Stimulated activated CD4-positive, alpha-beta T cell treated with anti-CD3 and anti-CD28 coated beads, Interleukin-1b, Interleukin-23, amount 100 ng/mL, for 1 hour (primary cell): ENCODE measurements around the gene LRRC74B.
"Not testable (repeated sequence)": the region's sequence is repeated elsewhere in the genome, so short reads cannot be mapped to it uniquely, and the experiment has no call there.

Experiments used
- DNase-seq, 2 donors: peaks; one replicate each; pipeline ENCODE4 v3.0.0-alpha.2; 2020; ENCODE audit warnings: low read depth in 2 of 2

Gene LRRC74B

DNA sequence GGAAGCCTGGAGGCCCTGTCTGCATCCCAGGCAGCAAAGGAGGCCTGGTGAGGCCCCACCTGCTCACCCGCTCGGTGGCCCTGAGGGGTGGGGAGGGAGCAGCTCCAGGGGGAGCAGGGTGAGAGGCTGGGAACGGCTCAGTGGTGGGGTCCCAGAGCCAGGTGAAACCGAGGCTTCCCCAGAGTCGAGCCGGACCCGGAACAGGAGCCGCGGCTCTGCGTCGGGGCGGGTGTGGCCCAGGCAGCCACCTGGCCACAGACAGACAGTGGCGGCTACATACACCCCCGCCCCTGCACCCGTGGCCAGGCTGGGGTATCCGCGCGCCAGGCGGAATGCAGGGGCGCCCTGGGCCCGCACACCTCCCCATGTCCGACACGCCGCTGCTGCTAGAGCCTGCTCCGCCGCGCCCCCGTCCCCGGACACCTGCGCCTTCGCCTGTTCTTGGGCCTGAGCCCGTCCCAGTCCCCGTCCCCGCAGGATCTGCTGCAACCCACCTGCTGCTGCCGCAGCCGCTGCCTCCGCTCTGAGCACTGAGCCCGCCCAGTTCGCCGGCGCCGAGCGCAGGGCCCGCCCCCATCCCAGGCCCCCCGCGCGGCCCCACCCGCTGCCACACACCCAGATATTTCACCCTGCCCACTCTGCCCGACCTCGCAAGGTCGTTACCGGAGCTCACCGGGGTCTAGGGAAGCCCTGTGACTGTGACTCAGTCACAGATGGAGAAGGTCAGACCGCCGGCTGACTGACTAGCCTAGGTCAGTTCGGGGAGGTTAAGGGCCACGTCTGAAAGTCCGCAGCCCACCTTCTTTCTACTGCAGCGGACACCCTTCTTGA, 13.5 kb upstream of the LRRC74B start, which contains the start of gene SLC7A4:
Gene SLC7A4, minus strand, starts transcription at position 525 of the 831 bp plus-strand sequence. CDS start 749 bp downstream, outside the sequence.
- no peak for DNase-seq

- no peak for DNase-seq
These were observed 12.7 kb upstream of the LRRC74B start for GRCh38 chr22:21032868-21033688.

- DNase-seq, result no peak
These were observed 11.9 kb upstream of the LRRC74B start for GRCh38 chr22:21033895-21034294.

DNA sequence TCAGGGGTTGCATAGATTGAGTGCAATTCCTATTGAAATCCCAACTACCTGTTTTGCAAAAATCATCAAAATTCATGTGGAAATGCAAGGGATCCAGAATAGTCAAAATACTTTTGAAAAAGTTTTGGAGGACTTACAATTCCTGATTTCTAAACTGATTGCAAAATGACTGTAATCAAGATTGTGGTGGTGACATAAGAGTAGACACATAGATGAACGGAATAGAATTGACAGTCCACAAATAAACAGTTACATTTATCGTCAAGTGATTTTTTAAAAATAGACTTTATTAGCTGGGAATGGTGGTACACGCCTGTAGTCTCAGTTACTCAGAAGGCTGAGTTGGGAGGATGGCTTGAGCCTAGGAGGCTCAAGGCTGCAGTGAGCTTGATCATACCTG, 10.8 kb upstream of the LRRC74B start:
- DNase-seq, result no peak

DNA sequence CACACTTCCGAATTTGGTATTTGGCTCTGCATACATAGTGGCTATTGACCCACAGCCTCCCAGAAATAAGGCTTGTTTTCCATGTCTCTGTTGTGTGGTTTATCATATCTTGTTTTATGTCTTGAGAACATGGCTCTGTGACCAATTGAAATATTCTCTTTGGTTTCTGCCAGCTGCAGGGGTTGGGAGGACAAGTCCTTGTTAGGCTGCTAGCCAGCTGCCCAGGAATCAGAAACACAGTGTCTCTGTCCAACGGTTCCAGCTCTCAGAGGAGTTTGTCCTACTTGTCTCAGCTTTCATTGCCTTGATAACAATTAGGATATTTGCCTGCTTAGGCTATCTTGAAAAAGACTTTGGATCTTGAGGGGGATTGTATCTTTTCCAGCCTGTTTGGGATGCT, 7.3 kb upstream of the LRRC74B start:
- no peak for DNase-seq

DNA sequence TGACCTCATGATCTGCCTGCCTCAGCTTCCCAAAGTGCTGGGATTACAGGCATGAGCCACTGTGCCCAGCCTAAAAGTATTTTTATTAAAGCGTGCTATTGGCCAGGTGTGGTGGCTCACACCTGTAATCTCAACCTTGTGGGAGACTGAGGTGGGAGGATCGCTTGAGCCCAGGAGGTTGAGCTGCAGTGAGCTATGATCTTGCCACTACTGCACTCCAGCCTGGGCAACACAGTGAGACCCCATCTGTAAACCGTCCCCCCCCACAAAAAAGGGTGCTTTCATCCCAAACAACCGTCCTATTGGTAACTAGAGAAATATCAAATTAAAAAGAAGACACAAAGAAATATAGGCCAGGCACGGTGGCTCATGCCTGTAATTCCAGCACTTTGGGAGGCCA, 6.6 kb upstream of the LRRC74B start:
- not testable (repeated sequence) for DNase-seq

DNA sequence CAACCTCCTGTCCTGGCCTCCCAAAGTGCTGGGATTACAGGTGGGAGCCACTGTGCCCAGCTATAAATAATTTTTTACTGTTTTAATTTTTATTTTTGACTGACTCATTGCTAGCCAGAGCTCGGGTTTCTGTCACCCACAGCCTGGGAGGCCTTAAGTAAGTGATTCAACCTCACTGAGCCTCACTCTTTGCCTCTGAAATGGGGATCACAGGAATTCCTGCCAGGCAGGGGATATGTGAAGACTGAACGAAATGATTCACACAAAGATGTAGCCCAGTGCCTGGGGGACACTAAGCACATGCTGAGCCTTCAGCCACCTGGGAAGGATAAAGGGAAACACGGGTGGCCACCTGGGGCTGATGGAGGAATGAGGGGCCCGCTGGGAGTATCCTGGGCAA, 3.8 kb upstream of the LRRC74B start:
- DNase-seq, result no peak

GRCh38 chr22:21042978-21043859, 2.5 kb upstream of the LRRC74B start:
- no peak for DNase-seq

GRCh38 chr22:21043860-21044535, 1.7 kb upstream of the LRRC74B start:
- DNase-seq, result no peak

GRCh38 chr22:21044931-21045584, 688 bp upstream of the LRRC74B start:
- DNase-seq, result no peak

DNA sequence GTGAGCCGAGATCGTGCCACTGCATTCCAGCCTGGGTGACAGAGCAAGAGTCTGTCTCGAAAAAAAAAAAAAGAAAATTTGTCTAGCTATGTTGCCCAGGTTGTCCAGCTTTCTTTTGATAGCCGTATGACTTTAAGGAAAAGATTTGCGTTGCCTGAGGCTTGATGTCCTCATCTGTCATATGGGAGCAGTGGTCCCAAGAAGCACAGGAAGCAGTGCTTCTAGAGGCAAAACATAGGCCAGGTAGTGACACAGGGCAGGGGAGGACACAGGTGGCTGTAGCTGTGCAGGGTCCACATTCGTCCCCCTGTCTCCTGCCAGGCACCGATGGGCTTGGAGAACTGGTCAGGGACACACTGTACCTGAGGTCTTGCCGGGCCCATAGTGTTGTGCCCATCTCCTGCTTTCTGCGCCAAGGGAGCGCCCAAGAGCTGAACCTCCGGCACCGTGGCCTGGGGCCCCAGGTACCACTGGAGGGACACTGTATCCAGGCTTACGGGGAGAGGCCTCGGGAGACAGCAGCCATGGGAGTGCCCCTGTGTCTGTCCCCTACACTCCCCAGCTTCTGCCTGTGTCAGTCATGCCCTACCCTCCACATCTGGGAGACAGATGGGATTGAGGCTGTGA, 1.4 kb downstream of the LRRC74B start:
- DNase-seq, result no peak

GRCh38 chr22:21047730-21048129, 2.0 kb downstream of the LRRC74B start:
- DNase-seq, result no peak

DNA sequence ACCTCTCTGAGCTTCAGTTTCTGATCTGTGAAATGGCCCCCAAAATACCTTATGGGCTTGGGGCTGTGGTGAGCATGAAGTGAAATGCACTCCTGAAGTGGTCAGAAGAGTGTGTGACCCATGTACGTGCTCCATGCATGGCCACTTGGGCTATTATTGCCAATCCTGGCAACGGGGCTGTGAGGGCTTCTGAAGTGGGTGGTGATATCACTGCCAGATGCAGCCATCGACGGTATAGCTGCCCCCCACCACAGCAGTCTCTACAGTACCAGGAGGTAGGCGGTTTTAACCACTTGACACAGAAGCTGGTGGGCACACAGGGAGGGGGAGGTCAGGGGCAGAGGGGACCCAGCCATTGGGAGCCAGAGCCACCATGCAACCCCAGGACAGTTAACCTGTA, 2.7 kb downstream of the LRRC74B start:
- not testable (repeated sequence) for DNase-seq

DNA sequence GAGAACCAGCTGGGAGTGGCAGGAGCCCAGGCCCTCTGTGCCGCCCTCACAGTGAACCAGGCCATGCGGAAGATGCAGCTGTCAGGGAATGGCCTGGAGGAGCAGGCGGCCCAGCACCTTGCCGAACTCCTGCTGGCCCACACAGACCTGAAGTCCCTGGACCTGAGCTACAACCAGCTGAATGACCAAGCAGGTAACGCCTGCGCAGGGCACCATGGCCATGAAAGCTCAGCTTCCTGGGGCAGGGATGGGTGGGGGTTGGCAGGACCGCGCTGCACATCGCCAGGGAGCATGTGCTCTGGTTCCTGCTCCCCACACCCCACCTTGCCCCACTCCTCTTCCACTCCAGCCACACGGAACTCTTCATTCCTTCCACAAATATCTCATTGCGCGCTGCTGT, 3.2 kb downstream of the LRRC74B start:
- not testable (repeated sequence) for DNase-seq

DNA sequence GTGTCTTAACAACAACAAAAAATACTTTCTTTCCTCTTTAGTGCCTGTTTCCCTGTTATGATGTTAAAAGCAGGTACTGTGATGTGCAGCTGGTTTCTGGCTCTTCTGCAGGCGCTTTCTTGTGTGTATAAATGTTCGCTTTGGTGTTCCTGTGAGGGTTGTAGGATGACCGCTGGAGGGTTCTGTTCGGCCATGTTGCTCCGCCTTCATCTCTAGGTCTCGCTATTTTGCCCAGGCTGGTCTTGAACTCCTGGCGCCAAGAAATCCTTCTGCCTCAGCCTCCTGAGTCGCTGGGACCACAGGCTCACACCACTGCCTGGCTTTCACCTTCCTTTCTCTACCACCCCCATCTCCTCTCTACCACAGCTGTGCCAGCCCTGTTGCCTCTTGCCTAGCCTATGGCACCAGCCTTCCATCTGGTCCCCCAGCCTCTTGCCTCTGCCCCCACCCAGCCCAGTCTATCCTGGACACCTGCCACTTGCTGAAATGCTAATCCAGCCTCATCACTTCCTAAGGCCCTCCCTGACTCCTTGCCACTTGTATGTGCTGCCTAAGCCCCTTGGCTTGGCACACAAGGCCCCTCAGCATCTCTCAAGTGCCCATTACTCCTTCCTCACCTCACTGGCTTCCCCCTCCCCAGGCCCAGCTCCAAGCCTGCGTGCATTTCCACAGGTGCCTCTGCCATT, 5.5 kb downstream of the LRRC74B start:
- no peak for DNase-seq

DNA sequence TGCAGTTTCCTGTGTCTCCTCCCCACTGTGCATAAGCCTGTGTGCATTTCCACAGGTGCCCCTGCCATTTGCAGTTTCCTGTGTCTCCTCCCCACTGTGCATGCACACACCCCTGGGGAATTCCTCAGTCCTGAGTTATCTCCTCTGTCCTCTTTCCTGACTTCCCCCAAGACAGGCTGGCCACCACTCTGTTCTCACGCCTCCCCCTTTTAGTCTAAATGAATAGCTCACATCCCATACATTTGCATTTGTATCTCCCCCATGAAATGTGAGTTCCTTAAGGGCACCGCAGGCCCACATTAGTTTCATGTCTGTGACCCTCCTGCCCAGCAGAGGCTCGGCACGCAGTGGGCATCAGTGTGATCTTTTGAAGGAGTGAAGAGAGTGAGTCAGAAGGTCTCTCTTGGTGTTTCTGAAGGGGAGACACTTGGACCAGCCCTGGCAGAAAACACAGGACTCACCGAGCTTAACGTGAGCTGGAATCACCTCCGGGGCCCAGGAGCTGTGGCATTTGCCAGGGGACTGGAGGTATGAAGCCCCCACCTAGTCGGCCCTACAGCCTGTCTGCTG, 6.2 kb downstream of the LRRC74B start:
- no peak for DNase-seq

GRCh38 chr22:21052715-21053459, 7.1 kb downstream of the LRRC74B start:
- DNase-seq, result no peak

DNA sequence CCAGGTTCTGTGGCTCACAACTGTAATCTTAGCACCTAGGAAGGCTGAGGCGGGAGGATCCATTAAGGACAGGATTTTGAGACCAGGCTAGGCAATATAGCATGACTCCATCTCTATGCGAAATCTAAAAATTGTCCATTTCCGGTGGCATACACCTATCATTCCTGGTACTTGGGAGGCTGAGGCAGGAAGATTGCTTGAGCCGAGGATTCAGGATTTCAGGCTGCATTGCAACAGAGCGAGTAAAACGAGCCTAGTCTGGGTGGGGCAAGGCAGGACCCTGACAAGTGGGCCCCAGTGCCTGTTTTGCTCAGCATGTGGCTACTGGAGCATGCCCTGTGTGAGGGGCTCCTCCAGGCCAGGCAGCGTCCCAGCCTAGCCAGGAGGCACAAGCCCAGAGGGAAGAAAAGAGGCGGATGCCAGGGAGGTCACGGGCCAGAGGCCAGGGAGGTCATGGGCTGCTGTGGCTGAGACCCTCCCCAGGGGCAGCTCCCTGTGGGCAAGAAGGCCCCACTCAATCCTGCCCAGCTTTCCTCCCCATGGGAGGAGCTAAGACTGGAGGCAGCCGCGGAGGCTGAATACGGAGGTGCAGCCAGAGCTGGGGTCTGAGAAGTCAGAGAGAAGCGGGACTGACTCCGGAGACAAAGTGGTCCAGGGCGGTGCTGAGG, 8.4 kb downstream of the LRRC74B start:
- DNase-seq, result no peak
